GM18508 (cell line): ENCODE measurements around the gene PPIL4.
A peak's percentile ranks its signal among the peaks of the same experiment; 100 is the strongest.

ENCODE experiments used
- ATAC-seq: cut with Tn5 transposase; IDR thresholded peaks from one replicate; pipeline ENCODE4 v1.9.1; 2021; ENCODE audit warnings: moderate number of reproducible peaks; ENCODE audit not compliant: insufficient read depth, unreplicated experiment

Gene PPIL4

DNA sequence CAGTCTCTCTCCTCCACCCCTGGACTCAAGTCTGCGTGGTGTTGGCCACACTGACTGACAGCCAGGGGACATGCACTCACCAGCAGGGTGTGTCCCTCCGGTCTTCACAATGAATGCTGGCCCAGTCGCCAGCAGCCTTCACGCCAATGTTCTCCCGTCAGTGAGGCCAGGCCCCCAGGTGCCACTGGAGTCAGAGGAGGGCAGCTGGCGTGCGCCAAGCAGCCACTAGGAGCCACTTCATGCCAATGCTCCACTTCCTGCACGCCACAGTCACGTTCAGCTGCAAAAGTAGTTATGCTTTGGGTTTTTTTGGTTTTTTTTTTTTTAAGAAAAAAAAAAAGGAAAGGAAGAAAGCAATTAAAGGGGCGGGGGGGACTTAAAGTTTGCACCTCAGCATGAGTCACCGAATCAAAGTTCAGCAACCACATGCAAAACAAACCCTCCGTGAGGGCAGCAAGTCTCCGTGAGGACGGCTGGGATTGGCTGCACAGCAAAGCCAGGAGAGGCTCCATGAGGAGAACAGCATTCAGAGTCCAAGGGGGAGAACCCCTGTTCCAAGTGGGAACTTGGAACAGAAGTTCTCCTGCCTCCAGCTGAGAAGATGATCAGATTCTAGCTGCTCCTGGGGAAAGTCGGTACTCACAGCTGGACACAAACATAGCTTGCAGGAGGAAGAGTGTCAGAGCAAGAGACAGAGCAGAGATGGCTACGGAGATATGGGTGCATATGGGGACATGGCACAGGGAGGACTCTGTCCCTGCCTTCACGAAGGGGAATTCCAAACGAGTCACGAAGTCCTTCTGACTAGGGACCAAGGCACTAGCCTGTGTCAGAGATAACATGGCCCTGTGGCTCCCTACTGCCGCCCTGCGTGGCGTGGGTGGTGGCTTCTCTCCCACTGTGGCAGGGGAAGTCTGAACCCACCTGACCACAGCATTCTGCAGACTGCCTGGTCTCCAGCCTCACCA is 60.8 kb downstream of the PPIL4 start, which contains the start of gene ZC3H12D:
ZC3H12D (minus strand) TSS at position 282 of the 968 bp plus-strand sequence. CDS start 10,471 bp downstream, outside the sequence.
- ATAC-seq, result peak; percentile 36

DNA sequence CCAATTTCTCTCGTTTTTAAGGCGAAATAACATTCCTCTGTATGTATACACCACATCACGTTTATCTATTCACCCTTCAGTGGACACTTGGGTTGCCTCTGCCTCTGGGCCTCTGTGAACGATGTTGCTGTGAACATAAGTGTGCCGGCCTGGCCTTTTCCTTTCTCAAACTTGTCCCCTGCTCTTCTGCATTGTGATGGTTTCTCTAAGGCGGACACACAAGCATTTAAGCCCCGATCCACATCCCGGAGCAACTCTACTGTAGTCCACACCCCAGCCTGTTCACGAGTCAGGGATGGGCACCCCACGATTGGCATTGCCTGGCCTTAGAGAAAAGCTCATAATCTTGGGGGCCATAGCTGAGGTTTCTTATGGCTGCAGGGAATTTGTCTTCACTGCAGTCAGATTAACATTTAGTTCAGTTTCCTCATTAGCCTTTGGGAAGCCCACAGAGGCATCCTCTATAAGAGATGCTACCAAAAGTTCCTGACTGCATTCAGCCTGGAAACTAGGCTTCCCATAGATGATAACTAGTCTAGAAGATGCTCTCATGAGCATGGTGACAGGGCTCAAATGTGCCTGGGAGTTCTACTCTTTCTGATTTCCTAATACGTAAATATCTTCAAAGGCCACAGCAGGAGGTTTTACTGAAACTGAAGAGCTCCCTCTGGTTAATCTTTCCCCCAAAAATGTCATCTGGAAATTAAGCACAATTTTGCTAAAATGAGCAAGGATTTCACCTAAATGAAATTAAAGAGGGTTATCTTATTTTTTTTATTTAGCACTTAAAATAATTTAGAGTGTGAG is 61.8 kb downstream of the PPIL4 start:
- ATAC-seq, result no peak

DNA sequence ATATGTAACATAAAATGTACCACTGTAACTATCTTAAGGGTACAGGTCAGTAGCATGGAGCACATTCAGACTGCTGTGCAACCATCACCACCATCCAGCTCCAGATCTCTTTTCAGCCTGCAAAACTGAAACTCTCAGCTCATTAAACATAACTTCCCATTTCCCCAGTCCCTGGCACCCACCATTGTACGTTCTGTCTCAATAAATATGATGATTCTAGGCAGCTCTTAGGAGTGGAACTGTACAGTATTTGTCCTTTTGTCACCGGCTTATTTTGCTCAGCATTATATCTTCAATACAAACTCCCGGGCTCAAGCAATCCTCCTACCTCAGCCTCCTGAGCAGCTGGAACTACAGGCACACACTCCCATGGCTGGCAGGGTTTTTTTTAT is 62.5 kb downstream of the PPIL4 start:
- no peak for ATAC-seq

DNA sequence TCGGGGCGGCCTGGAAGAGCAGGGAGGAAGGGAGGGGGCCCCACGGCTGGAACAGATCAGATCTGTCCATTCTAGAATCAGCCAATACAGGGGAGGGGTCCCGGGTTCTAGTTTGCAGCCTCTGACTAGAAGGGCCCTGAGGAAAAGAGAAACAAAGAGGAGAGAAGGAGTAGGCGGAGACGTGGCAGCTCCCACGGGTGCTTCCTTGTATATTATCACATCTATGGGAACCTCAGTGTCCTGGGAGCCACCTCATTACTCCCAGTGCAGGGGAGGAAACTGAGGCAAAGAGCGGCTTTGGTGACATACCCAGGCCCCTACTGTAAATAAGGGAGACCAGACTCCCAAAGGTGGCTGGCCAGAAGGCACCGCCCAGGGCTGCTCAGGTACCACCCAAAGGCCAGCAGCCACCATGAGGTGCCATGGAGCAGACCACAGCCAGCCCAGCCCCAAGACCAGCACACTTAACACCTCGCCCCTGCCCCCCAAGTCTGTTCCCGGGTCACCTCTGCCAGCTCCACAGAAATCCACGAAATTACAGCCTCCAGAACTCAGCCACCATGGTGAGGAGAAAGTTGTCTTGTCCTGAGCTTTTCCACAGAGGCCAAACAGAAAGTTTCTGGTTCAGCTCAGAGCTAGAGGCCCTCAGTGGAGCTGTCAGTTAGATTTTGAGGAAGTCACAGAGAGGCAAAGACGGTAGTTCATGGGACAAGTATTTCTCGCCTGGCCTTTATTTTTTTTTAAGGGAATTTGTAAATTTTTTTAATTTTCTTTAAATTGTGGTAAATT is 63.1 kb downstream of the PPIL4 start:
- ATAC-seq, result no peak

DNA sequence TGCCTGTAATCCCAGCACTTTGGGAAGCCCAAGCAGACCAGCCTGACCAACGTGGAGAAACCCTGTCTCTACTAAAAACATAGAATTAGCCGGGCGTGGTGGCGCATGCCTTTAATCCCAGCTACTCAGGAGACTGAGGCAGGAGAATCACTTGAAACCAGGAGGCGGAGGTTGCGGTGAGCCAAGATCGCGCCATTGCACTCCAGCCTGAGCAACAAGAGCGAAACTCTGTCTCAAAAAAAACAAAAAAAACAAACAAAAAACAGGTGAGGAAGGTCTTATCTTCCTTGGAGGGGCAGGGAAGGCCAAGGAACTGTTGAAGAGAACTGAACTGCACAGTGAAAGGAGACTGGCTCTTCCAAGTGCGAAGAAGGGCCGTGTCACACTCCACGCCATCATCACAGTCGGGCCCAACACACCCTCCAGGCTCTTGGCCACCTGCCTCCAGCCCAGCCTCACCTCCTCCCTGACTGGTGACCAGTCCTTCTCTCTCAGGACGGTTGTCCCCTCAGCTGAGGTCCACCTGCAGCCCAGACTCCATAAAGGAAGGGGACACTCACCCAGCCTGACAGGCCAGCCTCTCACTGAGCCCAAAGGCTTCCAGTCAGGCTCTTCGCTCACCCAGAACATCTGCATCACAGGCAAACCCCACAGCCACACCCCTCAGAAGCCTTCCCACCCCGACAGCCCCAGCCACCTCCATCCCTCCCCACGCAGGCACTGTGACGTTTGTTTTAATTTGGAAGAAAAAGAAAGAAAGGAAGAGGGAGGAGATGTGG is 65.2 kb downstream of the PPIL4 start:
- ATAC-seq, result no peak

DNA sequence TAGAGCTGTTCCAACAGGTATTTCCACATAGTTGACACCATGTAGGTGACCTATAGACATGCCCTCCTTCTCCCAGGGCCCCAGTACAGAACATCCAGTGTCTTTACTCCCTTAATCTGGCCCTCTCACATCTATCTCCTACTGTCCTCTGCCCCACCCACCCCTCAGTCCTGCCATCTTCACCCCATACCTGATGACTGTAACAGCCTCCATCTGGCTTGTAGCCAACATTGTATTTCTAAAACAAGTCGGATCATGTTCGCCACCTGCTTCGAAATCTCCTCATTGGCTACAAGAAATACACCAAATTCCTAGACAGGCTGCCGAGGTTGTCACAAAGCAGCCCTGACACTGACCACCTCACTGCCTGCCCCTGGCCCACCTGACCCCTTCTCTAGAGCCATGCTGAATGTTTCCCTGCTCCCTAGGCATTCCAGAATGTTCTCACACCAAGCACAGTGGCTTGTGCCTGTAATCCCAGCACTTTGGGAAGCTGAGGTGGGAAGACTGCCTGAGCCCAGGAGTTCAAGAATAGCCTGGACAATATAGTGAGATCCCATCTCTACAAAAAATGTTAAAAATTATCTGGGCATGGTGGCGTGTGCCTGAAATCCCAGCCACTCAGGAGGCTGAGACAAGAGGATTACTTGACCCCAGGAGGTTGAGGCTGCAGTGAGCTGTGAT is 67.1 kb downstream of the PPIL4 start:
- no peak for ATAC-seq

DNA sequence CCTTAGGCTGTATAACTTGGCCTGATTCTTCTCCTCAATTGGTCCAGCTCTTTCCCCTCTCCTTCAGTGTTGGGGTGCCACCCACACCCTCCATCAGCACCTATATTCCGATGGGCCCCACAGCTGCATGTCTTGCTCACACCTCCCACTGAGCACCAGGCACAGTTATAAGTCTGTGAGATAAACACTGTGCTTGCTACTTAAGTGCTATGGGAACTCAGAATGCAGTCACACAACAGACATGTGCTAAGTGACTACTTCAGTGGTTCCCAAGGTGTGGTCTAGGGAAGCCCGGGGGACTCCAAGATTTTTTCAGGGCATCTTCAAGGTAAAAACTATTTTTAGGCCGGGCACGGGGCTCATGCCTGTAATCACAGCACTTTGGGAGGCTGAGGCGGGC is 68.3 kb downstream of the PPIL4 start:
- no peak for ATAC-seq

DNA sequence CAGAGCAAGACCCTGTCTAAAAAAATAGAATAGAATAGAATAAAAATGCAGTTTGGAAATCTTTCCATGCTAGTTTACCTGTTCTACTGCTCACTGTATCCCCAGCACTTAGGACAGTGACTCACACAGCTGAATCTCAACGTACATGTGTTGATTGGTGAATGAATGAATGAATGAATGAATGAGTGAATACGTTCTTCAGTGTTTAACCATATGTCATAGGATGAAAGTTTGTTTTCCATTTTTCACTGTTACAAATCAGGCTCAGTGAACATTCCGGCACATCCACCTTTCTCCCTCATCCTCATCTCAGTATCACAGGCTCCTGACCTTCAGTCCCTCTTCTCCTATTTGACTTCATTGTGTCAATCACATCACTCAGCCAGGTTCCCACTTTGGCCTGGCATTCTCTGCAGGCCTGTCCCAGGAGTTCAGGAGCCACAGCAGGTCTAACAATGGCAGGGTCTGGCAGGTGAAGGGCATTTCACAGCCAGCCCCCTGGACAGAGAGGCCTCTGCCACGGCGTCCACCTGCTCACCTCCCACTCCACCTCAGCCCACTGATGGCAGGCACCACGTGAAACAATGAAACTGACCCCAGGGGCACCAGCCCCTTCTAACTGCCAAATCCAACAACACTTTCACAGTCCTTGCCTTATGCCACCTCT is 68.9 kb downstream of the PPIL4 start:
- ATAC-seq, result no peak

DNA sequence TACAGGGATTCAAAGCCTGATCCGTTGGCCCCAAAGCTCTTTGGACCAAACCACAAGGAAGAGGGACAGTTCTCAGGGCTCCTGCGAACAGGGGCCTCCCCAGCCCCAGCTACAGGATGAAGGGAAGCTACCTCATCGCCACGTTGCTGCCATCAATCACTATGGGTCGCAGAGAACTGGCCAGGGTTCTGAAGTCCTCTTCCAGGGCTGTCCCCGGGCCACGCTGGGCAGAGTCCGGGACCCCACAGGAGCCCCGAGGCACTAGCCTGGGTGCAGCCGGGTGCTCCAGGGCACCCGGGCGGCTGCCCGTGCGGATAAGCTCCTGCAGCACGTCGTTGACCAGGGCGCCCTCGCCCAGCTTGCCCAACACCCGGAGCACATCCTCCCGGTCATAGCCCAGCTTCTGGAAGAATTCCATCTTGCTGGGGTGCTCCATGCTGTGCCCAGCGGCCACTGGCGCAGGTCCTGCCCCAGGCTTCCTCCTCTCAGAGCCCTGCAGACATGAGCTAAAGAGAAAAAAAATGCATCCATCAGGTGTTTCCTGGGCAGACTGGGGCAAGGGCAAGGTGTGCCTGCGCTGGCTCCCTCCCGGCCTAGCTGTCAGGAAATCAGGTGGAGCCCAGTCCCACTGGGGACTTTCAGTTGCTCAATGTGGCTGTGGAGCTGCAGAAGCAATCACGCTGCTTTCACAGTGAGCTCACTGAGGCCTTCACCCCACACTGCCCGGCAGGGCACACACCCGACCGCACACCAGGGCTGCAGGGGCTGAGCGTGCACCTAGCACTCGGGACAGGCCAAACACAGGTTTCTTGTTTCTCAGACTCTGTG is 71.5 kb downstream of the PPIL4 start:
- no peak for ATAC-seq

DNA sequence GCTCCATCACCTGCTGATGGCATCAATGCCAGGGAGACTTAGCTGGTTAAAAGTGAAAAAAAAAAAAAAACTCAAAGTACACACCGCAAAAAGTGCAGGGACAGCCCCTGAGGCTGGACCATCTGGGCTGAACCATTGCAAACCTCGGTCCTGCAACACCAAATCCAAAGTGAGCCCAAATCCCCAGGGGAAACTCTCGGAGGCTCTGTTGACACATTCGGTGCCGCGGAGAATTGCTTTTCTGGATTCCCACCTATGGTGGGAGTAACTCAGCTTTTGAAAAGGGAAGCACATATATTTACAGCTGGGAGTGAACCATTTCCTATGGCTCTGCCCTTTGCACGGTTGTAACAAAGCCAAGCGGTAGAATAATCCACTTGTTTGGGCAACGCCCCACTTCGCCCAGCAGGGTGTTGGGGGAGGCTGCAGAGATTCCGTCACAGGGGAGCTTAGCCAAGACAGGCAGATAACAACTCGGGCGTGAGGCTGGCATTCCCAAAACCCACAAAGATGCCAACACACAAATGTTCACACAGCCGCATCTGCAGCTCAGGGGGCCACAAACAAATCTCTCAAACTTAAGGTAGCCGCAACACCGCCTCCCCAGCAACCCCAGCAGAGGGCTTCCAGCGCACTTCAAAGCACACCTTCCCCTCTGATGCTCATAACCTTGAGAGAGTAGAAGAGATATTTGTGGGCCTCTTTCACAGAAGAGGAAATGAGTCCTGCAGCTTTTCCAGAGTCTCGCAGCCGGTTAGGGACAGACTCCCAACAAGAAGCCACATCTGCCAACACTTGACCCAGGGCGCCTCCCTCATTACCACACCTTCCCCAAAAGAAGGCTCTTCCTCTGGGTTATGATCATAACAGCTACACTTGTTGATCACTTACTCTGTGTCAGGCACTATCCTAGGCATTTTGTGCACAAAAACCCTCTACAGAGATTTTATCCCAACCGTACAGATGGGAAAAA is 72.5 kb downstream of the PPIL4 start:
- ATAC-seq, result no peak

DNA sequence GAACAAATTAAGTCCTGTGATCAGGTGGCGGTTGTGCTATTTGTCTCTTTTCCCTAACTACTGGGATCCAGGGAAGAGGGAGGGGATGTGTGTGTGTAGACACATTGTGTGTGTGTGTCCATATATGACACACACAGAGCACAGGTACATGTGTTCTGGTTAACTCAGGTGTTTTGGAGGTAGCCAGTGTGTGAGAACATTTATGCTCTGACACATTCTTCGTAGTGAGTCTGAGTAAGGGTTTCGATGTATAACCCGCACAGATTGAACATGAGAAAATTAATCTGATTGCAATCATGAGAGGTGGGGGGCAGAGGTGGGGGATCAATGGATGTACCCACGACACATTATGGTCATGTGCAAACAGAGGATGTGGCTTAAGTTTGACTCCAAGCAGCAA is 73.6 kb downstream of the PPIL4 start:
- no peak for ATAC-seq

DNA sequence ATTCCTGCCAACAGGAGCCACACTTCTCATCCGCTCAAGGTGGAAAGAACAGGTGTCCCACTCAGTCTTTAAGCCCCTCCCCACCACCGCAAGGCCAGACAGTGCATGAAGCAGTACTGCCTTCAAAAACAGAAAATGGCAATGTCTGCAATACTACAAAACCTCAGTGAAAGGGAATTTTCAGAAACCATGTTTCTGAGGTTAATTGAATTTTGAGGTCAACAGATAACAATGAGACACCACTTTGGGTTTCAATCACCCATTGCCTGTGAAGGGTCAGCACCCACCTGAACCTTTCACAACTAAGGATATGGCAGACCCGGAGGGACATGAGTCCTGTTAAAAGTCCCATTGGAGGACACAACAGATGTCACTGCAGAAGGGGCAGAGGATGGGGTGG is 74.0 kb downstream of the PPIL4 start:
- ATAC-seq, result peak; percentile 35

DNA sequence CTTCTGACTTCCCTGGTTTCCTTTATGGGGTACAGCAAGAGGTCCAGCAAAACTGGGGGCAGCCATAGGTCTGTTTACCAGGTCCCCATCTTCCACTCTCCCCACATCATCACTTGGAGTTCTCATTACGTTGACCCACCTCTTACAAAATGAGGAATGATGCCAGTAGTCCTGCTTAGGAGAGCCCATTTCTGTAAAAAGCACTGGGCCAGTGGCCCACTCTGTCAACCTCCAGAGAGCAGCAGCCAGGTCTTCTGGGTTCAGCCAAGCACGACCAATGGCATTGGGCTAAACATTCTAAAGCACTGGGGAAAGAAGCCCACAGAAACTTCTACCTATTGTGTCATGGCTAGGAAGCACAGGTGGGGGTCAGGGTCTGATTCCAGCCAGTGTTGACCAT is 74.9 kb downstream of the PPIL4 start:
- no peak for ATAC-seq

DNA sequence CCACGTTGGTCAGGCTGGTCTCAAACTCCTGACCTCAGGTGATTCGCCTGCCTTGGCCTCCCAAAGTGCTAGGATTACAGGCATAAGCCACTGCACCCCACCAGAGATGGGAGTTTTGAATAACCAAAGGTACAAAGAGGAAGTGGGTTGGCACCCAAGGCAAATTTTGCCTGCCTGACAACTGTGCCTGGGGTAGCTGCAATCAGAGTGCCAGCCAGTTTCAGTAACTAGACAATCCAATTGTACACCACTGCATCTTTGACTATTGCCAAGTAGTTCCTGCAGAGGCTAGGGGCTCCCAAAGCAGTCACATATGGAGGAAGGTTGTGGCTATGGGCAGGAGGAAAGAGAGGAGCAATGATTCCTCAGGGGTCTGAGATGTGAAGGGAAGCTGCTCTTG is 77.7 kb downstream of the PPIL4 start:
- no peak for ATAC-seq

DNA sequence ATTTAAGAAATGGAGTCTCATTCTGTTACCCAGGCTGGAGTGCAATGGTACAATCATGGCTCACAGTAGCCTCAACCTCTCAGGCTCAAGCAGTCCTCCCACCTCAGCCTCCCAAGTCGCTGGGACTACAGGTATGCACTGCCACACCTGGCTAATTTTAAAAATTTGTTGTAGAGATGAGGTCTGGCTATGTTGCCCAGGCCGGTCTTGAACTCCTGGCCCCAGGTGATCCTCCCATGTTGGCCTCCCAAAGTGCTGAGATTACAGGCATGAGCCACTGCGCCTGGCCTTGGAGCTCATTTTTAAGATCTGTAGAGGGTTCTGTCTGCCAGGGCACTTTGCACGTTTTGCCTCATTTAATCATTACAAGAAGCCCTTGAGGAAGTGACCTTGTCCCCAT is 78.6 kb downstream of the PPIL4 start:
- no peak for ATAC-seq

DNA sequence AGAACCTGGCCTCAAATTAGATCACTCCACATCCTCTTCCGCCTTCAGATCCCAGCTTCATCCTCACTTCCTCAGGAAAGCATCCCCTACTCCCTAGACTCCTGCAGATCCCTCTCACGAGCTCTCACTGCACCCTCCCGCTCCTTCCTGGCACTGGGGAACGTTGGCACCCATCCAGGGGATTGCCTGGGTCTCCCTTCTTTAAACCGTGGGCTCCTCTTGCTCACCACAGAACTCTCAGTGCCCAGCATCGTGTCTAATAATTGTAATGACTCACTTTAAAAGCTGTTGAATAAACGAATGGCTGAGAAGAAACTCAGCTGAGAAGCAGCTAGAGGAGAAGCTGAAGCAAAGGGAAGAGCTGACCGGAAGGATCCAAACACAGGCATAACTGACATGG is 81.4 kb downstream of the PPIL4 start:
- no peak for ATAC-seq

DNA sequence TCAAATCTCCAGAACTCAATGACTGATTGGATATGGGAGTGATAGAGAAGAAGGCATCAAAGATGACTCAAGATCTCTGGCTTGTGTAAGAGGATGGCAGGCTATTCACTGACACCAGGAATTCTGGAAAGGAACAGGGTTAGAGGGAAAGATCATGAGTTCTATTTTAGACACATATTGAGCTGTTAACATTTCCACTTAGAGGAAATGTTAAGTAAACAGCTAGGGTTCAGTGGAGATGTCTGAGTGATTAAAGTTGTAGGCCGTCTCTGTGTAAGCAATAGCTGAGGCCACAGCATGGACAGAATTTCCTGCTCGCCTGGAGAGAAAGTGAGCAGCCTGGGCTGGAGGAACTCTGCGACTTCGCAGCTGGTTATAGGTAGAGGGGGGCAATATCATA is 82.1 kb downstream of the PPIL4 start:
- no peak for ATAC-seq
